ENCODE results near the gene PCDHAC2. TPM values are rescaled to one million over a fixed set of nuclear protein-coding genes. Genes with fewer than 3 reads are reported as not detected.

The PCDHAC2 gene
- total and polyA plus RNA-seq, 8 donors = 0.05 to 4.2 (median 0.58) TPM; not detected in 3

GRCh38 chr5:140978260-140978659, 12.0 kb downstream of the PCDHAC2 start:
- Histone ChIP-seq H3K9me3 (no peaks in the 10 kb centered on the region), H3K4me1 (no peaks in the 10 kb centered on the region), H3K36me3 (no peaks in the 10 kb centered on the region), H3K27ac (no peak overlapping the region), H3K4me3 (no peak overlapping the region), H3K27me3 (no peaks in the 10 kb centered on the region)
- WGBS, 5 donors = 47 to 59% (median 53%) methylated on average over 2 of the region's 2 CpGs
- intact Hi-C loops (cut with DNase I; ENCODE audit: low total_unique reads) = no loop called here
- TF ChIP-seq CTCF (IDR thresholded peaks at IDR 0.05) = no peak
- no peak for TF ChIP-seq EP300 (IDR thresholded peaks at IDR 0.05)
- TF ChIP-seq POLR2AphosphoS5 (IDR thresholded peaks at IDR 0.05) = no peak
- TF ChIP-seq POLR2A (IDR thresholded peaks at IDR 0.05) = no peak
- no peak for DNase-seq

GRCh38 chr5:140978983-140979382, 12.7 kb downstream of the PCDHAC2 start:
- Histone ChIP-seq H3K27ac (no peak overlapping the region), H3K9me3 (no peaks in the 10 kb centered on the region), H3K4me1 (no peaks in the 10 kb centered on the region), H3K4me3 (no peak overlapping the region), H3K27me3 (no peaks in the 10 kb centered on the region), H3K36me3 (no peaks in the 10 kb centered on the region)
- TF ChIP-seq POLR2AphosphoS5 (IDR thresholded peaks at IDR 0.05) (no peak), EP300 (IDR thresholded peaks at IDR 0.05) (no peak), POLR2A (IDR thresholded peaks at IDR 0.05) (no peak), CTCF (IDR thresholded peaks at IDR 0.05) (no peak)
- DNase-seq = no peak
- intact Hi-C loops (cut with DNase I; ENCODE audit: low total_unique reads) = no loop called here
- WGBS, 5 donors = 91 to 100% (median 94%) methylated on average over 1 of the region's 1 CpG

DNA sequence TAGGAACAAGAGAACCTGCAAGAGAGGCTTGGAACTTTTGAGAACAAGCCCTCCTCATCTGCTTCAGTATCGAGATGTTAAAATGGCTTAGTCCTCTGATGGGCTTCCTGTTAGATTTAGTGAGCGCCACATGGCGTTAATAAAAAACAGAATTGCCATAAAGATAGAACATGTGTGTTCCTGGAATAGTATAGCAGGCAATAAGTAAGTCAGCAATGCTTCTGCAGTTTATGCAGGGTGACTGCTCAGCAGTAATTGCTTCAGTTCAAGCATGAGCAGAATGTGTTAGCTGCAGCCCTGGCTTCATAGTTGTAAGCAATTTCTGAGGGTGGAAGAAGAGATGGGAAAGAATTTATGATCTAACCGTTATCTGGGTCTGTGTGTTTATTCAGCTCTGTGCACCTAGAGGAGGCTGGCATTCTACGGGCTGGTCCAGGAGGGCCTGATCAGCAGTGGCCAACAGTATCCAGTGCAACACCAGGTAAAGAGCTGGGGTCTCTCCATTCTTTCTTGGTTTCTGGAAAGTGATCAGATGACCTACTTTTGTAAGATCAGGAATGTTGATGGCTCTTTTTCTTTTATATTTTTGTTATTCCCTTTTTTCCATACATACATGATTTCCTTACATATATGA, 15.9 kb downstream of the PCDHAC2 start:
- WGBS, 5 donors = 81 to 87% (median 85%) methylated on average over 5 of the region's 5 CpGs
- H3K27ac ChIP-seq = no peak overlapping the region
- no peaks in the 10 kb centered on the region for H3K36me3 ChIP-seq
- H3K4me1 ChIP-seq = no peaks in the 10 kb centered on the region
- DNase-seq = no peak
- TF ChIP-seq POLR2A (IDR thresholded peaks at IDR 0.05) (no peak), CTCF (IDR thresholded peaks at IDR 0.05) (no peak), POLR2AphosphoS5 (IDR thresholded peaks at IDR 0.05) (no peak), EP300 (IDR thresholded peaks at IDR 0.05) (no peak)
- H3K27me3 ChIP-seq = no peaks in the 10 kb centered on the region
- H3K9me3 ChIP-seq = no peaks in the 10 kb centered on the region
- no peak overlapping the region for H3K4me3 ChIP-seq
- intact Hi-C loops (cut with DNase I; ENCODE audit: low total_unique reads) = no loop called here

GRCh38 chr5:140986117-140986521, 19.8 kb downstream of the PCDHAC2 start:
- H3K27ac ChIP-seq = no peak overlapping the region
- 13 to 38% (median 24%) methylated on average over 3 of the region's 3 CpGs for WGBS, 5 donors
- H3K4me3 ChIP-seq = no peak overlapping the region

More at GRCh38 chr5:140986117-140986521, 19.8 kb downstream of the PCDHAC2 start:
- intact Hi-C loops (cut with DNase I; ENCODE audit: low total_unique reads) = no loop called here
- no peaks in the 10 kb centered on the region for H3K36me3 ChIP-seq
- H3K27me3 ChIP-seq = no peaks in the 10 kb centered on the region
- no peaks in the 10 kb centered on the region for H3K4me1 ChIP-seq
- DNase-seq = peak in 1 of 2 donors; percentile 57
- H3K9me3 ChIP-seq = no peaks in the 10 kb centered on the region
- TF ChIP-seq EP300 (IDR thresholded peaks at IDR 0.05) (no peak), CTCF (IDR thresholded peaks at IDR 0.05) (no peak), POLR2A (IDR thresholded peaks at IDR 0.05) (no peak), POLR2AphosphoS5 (IDR thresholded peaks at IDR 0.05) (no peak)

All from stomach (tissue), 9 donors.